HK-2 (cell line): ENCODE results near the gene APBA2.

Source experiments
- DNase-seq: peaks from one replicate; pipeline ENCODE4 v3.0.0-alpha.2; 2018; ENCODE audit not compliant: unreplicated experiment

Gene APBA2

DNA sequence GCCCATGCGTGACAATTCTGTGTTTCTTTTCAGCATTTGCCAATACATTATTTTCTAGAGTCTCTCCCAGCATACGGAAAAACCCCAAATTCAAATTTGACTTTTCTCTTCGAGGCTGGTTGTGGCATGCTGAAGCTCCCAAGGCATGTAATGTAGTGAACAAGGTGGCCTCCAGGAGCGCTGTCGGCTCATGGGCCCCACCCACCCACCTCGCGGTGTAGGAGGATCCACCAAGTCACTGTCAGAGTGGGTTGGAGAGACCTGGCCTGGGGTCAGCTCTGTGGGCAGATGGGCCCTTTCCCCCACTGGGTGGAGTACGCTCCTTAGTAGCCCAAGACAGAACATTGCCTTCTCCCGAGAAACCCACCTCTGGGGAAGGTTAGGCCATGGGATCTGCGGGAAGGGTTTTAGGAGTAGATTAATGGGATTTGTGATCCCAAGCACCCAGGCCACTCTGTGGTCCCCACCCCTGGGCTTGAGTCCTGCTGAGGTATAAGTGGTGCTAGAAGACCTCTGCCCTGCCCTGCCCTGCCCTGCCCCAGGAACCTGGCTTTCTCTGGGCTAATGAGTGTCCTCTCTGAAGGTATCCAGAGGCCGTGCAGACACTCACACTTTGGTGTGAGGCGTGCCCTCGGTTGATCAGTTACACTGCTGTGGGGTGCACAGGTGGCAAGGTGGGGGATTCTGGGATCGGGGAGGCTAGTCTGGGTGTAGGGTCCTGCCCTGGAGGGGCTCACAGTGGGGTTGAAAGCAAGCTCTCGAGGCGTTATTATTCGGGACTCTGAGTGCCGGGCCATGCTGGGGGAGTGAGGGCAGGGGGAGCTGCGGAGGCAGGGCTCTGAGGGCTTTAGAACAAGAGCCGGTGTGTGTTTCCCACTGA lies 97.9 kb downstream of the APBA2 start:
- no peak for DNase-seq

DNA sequence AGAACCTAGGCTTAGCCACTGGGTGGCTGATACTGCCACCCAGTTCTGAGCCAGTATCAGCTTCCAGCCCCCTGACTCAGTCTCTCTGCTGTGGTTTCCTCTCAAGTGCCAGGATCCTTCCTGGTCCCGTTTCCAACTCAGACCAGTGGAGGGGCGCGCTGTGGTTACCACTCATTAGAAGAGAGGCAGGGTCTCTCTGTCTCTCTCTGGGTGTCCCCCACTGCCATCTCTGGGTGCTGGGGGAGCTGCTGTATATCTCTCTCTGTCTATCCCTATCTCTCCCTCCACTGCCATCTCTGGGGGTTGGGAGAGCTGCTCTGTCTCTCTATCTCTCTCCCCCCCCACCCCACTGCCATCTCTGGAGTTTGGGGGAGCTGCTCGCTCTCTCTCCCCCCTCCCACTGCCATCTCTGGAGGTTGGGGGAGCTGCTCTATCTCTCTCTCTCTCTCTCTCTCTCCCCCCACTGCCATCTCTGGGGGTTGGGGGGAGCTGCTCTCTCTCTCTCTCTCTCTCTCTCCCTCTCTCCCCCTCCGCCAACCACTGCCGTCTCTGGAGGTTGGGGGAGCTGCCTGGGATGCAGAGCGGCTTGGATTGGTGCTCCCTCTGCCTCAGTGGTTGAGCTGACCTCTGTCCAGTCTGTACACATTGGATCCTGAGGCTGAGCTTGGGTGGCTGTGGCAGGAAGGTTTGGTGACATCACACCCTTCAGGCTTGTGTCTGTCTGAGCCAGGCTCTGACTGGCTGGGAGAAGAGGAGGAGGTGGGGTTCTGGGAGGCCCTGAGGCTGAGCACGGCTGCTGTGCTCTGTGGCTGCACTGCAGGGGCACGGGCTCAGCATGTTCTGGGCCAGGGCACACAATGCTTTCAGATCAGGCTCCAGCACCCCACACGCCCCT lies 98.9 kb downstream of the APBA2 start:
- no peak for DNase-seq

DNA sequence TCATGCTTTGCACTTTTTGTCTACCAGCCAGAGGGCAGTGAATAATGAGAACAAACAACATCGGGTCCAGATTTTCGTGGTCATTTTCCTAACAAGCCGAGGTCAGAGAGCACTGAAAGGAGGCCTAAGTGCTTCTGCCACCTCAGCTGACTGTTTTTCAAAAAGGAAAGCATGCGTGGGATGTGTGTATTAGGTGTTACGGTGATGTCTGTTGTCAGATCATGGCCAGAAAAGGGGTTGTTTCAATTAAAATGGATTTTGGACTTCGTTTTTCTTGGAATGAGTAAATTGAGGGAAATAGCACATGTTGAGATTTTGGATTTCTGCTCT lies 99.5 kb downstream of the APBA2 start:
- no peak for DNase-seq

- DNase-seq, result no peak
Observed at GRCh38 chr15:28985691-28986090, 99.9 kb downstream of the APBA2 start.

DNA sequence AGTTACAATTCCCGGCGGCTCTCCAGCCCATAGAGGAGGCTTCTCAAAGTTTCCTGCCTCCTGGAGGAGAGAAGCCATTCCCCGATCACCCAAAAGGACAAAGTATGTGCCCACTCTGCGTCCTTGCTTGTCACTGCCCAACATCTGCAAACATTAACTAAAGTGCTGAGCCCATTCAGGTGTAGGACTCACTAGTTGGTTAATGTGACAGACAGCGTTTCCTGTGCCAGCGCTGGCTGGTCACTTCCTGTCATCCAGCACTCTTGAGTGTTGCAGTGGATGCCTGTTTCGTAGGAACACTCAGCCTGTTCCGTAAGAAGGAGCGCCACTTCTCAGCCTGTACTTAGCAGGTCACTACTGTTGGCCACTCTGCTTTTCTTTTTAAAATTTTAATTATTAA lies 100.3 kb downstream of the APBA2 start:
- DNase-seq, result no peak

DNA sequence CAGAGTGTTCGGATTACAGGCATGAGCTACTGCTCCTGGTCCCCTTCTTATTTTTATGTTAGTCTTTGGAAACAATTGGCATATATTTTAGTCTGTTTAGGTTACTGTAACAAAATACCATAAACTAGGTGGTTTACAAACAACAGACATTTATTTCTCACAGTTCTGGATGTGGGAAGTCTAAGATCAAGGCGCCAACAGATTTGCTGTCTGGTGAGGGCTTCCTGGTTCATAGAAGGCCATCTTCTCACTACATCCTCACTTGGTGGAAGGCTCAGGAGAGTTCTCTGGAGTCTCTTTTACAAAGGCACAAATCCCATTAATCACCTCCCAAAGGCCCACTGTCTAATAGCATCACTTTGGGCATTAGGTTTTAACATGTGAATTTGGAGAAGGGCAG lies 101.0 kb downstream of the APBA2 start:
- DNase-seq, result no peak

GRCh38 chr15:28987337-28987736 lies 101.6 kb downstream of the APBA2 start:
- DNase-seq, result no peak

GRCh38 chr15:28989239-28989830 lies 103.6 kb downstream of the APBA2 start:
- DNase-seq, result no peak

- DNase-seq, result no peak
Observed at GRCh38 chr15:28989896-28990295, 104.1 kb downstream of the APBA2 start.

GRCh38 chr15:28990390-28990789 lies 104.6 kb downstream of the APBA2 start:
- no peak for DNase-seq

- DNase-seq, result no peak
Observed at GRCh38 chr15:28991236-28992171, 105.7 kb downstream of the APBA2 start.

GRCh38 chr15:28992336-28992864 lies 106.6 kb downstream of the APBA2 start:
- DNase-seq, result no peak

- DNase-seq, result no peak
Observed at GRCh38 chr15:28993051-28993719, 107.4 kb downstream of the APBA2 start.

DNA sequence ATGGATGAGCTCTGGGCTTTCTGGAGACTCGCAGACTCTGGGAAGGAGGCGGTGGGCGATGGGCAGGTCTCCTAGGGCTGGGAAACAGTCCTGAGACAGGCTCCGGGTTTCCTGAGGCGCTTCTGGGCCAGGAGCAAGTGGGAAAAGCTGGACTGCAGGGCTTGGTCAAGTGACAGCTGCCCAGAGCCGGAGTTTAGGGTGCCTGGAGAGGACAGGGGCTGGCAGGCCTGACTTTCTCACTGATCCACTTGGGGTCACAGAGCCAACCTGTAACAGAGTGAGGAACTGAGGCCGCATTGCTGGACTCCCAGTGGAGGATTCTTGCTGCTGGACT lies 107.9 kb downstream of the APBA2 start:
- DNase-seq, result no peak

- DNase-seq, result no peak
Observed at GRCh38 chr15:28994142-28994830, 108.5 kb downstream of the APBA2 start.

DNA sequence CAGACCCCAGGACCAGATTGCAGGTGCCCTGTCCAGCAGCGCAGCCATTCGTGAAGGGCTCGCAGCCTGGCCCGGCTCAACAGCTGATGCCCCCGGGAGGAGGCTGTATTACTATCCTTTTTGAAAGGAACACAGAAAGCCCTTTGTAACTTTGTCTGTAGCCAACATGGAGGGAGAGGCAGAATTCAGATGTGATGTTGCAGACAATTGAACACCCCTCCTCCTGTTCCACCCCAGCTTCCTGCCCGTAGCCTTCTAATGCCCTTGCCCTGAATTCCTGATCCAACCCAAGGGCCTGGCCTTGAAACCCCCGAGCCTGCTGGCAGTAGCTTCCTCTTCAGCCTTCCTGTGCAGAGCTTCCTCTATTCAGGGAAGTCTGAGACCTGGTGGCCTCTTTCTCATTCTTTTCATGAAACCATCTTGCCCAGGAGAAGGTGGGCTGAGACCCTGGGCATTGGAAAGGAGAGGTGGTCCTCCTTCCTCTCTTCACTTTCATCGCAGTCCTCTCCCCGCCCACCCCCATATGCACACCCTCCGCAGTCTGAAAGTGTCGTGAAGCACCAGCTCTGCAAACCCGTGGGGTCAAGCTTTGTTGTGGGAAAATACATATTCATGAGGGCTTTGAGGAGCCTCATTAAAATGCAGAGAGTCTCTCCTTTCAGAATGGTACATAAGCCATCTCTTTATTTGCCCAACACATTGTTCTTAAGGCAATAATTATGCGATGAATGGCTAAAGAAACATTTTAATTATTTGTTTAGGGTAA lies 109.2 kb downstream of the APBA2 start:
- no peak for DNase-seq

DNA sequence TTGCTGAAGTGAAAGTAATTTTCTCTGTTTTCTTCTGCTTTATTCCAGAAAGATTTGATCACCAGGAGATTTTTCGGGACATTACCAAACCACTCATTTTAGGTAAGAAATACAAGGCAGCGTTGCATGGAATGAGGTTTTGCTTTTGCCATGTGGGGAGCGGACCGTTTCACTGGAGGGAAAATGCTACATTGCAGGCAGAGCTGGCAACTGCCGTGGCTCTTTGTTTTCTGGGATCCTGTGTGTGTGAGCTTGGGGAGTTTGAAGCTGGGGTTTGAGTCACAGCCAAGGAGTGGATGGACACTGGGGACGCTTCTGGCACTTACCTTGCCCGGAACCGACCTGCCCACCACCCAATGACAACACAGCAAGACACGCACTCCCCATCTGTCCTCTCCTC lies 109.9 kb downstream of the APBA2 start:
- DNase-seq, result no peak

- DNase-seq, result no peak
Observed at GRCh38 chr15:28996289-28996688, 110.5 kb downstream of the APBA2 start.

GRCh38 chr15:28996953-28997352 lies 111.2 kb downstream of the APBA2 start:
- DNase-seq, result no peak
